ENCODE results near the gene SLC2A11. TPM values are rescaled to one million over a fixed set of nuclear protein-coding genes. Genes with fewer than 3 reads are reported as not detected.
"Not testable (repeated sequence)": the region's sequence is repeated elsewhere in the genome, so short reads cannot be mapped to it uniquely, and the experiment has no call there.

Gene SLC2A11
- total RNA-seq, 1 experiment from 2014 or later: 3.0 TPM

DNA sequence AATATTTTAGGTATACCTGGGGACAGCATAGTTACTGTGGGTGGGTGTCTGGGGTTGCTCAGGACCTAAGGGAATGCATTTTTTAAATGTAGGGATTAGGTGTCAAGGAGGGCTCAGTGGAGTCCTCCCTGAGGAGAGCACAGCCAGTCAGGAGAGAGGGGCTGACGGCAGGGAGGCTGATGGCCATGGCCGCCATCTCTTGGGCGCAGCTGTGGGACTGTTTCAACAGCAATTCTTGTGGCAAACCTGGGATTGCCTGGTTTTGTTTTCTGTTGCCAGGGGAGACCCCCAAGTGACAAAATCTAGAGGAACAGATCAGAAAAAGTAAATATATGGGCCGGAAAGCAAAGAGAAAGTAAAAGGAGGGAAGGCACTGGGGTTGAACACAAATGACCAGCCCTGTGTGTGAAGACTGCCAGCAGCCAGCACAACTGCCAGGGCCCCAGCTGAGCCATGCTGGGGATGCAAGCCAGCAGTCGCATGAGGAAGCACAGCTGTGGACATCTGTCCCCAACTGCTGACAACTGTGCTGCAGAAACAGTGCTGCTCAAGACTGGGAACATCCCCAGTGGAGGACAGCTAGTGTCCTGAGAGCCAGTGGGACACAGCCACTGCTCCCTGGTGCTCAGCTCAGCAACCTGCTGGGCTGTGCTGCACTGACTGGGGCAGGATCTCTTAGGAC, 47.0 kb downstream of the SLC2A11 start:
- Histone ChIP-seq H3K27me3 (replicated peaks) (no peaks in the 10 kb centered on the region), H3K4me3 (no peak overlapping the region), H3K4me1 (replicated peaks) (no peaks in the 10 kb centered on the region), H3K27ac (no peak overlapping the region), H3K9me3 (replicated peaks) (no peaks in the 10 kb centered on the region; the same call in 1 of the 2 replicates), H3K36me3 (0 out of 2 replicates have a peak, but pooled peaks cover 4% of the 10 kb centered on the region)
- DNase-seq (ENCODE audit: low read depth in 1 of 2, low spot score in 2 of 2): no peak

DNA sequence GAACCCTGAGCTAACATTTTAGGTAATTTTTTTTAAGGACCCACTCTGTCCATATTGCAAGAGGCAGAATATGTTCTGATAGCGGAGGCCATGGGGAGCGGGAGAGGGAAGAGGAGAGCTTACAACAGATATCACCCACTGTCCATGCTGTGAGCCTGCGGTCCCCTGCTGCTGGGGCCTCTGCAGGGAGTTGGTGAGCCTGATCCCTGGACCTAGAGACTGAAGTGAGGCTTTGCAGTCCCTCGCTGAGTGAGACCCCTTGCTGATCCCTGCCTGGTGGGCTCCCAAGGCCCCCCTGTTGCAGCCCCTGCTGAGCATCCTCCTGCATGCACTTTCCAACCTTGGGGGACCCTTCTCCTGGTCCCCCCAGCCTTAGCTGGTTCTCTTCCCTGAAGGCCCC, 49.0 kb downstream of the SLC2A11 start:
- H3K9me3 ChIP-seq (replicated peaks): no peaks in the 10 kb centered on the region
- H3K36me3 ChIP-seq: no peaks in the 10 kb centered on the region
- no peaks in the 10 kb centered on the region for H3K27me3 ChIP-seq (replicated peaks)
- H3K4me1 ChIP-seq (replicated peaks): no peaks in the 10 kb centered on the region
- no peak overlapping the region for H3K27ac ChIP-seq
- H3K4me3 ChIP-seq: no peak overlapping the region
- DNase-seq (ENCODE audit: low read depth in 1 of 2, low spot score in 2 of 2): no peak

DNA sequence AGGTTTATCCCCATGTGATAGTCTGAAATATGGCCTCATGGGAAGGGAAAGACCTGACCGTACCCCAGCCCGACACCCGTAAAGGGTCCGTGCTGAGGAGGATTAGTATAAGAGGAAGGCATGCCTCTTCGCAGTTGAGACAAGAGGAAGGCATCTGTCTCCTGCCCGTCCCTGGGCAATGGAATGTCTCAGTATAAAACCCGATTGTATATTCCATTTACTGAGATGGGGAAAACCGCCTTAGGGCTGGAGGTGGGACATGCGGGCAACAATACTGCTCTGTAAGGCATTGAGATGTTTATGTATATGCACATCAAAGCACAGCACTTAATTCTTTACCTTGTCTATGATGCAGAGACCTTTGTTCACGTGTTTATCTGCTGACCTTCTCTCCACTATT, 49.7 kb downstream of the SLC2A11 start:
- H3K27me3 ChIP-seq (replicated peaks); H3K4me3 ChIP-seq; H3K27ac ChIP-seq; H3K36me3 ChIP-seq; DNase-seq (ENCODE audit: low read depth in 1 of 2, low spot score in 2 of 2); H3K9me3 ChIP-seq (replicated peaks); H3K4me1 ChIP-seq (replicated peaks): not testable (repeated sequence)

DNA sequence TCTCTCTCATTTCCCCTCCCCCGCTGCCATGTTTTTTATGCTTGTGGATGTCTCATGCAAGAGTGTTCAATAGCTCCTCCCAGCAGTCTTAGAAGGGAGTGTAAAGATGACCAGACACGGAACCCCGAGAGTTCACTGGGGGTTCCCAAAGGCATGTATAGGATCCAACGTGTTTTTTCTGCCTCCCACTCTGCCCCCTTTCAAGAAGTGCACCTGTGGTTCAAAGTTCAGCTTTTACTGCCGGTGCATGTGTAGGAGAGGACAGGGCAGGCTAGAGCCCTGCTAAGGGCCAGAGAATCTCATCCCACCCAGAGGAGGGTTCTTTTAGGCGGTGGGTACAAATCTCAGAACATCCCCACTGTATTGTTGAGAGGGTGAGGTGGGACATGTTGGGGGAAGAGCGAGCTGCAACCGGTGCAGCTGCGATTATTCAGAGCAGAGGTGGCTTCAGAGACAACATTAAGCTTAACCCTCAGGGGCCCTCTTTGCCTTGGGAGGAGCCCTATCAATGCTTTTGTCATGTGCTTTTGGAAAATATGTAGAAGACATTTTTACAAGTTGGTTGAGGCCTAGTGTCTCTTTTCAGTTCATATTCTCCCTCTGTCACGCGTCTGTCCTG, 51.0 kb downstream of the SLC2A11 start:
- Histone ChIP-seq H3K27ac (no peak overlapping the region), H3K9me3 (replicated peaks) (no peaks in the 10 kb centered on the region), H3K4me1 (replicated peaks) (peaks cover 8% of the 10 kb centered on the region), H3K4me3 (no peak overlapping the region), H3K36me3 (no peaks in the 10 kb centered on the region), H3K27me3 (replicated peaks) (no peaks in the 10 kb centered on the region)
- no peak for DNase-seq (ENCODE audit: low read depth in 1 of 2, low spot score in 2 of 2)

DNA sequence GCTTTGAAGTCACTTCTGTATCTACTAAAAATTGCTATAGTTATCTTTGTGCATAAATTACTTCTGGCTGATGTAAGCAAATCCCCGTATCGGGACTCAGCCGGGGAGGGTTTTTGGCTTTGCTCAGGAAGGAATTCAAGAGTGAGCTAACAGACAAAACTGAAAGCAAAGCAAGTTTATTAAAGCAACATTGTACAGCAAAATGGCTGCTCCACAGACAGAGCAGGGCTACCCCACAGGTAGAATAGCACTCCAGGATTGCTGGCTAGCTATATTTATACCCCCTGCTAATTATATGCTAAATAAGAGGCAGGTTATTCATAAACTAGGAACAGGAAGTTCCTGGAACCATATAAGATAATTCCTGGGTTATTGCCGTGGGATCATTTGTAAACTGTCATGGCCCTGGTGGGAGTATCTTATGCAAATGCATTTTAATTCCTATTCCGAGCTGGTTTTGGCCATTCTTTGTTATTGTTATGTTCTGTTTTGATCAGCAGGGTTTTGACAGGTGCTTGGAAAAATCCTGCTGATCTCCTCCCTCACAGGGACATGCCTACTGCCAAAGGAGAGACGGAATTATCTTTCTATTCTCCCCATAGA, 51.7 kb downstream of the SLC2A11 start:
- Histone ChIP-seq H3K4me3 (no peak overlapping the region), H3K36me3 (no peaks in the 10 kb centered on the region), H3K27ac (no peak overlapping the region), H3K4me1 (replicated peaks) (peaks cover 12% of the 10 kb centered on the region), H3K27me3 (replicated peaks) (no peaks in the 10 kb centered on the region), H3K9me3 (replicated peaks) (no peaks in the 10 kb centered on the region)
- no peak for DNase-seq (ENCODE audit: low read depth in 1 of 2, low spot score in 2 of 2)

DNA sequence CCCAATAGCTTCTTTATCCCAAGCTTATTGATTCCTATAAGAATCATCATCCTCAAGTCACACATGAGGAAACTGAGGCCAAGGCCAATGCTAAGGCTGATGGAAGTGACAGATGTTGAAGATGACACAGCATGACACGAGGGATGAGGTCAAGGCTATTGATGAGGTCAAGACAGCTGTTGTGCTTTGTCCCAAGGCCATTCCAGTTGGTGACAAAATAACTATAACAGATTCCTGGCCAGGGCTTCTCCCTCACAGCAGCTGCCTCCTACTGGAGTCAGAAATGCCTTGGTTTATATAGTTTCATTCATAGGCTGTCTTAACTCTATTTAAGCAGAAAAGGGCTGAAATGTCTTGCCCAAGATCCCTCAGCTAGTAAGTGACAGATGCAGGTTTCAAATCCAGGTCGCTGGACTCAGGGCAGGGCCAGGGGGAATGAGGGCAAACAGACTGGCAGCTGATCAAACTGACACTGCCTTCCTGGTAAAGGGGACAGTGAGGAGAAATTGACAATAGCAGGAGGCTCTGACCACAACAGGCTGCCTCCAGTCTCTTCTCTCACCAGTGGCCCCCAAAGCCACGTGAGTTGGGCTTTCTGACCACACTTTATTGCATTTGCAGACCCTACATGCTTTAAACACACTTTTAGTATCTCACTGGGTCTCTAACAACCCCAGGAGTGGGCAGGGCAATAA, 53.0 kb downstream of the SLC2A11 start:
- H3K27ac ChIP-seq: no peak overlapping the region
- no peak overlapping the region for H3K4me3 ChIP-seq

DNA sequence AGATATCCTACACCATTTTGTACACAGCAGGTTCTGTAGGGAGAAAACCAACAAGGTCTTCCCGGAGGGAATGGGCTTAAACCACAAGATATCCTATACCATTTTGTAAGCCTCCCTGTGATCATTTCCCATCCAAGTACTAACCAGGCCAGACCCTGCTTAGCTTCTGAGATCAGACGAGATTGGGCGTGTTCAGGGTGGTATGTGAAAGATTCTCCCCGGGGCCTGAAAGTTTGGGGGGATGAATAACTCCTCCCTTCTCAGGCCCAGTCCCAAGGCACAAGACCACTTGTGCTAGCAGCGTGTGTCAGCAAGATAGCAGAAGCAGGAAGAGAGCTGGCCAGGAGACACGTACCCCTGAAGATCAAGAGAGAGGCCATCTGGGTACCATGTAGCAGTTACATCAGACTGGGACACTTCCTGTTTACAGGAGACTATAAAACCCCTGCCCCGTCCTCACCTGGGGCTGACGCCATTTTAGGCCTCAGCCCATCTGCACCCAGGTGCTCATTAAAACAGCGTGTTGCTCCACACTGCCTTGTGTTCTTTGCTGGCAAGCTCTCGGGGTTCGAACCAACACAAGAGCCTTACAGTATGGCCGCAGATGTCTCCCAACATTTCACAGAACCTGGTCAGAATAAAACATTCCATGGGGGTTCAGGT, 53.8 kb downstream of the SLC2A11 start:
- no peaks in the 10 kb centered on the region for H3K27me3 ChIP-seq (replicated peaks)
- H3K9me3 ChIP-seq (replicated peaks): no peaks in the 10 kb centered on the region
- no peaks in the 10 kb centered on the region for H3K36me3 ChIP-seq
- H3K4me1 ChIP-seq (replicated peaks): peaks cover 12% of the 10 kb centered on the region
- no peak overlapping the region for H3K4me3 ChIP-seq
- DNase-seq (ENCODE audit: low read depth in 1 of 2, low spot score in 2 of 2): no peak
- no peak overlapping the region for H3K27ac ChIP-seq

More for the DNA sequence above, 53.0 kb downstream of the SLC2A11 start:
- no peaks in the 10 kb centered on the region for H3K9me3 ChIP-seq (replicated peaks)
- no peaks in the 10 kb centered on the region for H3K27me3 ChIP-seq (replicated peaks)
- DNase-seq (ENCODE audit: low read depth in 1 of 2, low spot score in 2 of 2): no peak
- H3K4me1 ChIP-seq (replicated peaks): peaks cover 12% of the 10 kb centered on the region
- no peaks in the 10 kb centered on the region for H3K36me3 ChIP-seq

DNA sequence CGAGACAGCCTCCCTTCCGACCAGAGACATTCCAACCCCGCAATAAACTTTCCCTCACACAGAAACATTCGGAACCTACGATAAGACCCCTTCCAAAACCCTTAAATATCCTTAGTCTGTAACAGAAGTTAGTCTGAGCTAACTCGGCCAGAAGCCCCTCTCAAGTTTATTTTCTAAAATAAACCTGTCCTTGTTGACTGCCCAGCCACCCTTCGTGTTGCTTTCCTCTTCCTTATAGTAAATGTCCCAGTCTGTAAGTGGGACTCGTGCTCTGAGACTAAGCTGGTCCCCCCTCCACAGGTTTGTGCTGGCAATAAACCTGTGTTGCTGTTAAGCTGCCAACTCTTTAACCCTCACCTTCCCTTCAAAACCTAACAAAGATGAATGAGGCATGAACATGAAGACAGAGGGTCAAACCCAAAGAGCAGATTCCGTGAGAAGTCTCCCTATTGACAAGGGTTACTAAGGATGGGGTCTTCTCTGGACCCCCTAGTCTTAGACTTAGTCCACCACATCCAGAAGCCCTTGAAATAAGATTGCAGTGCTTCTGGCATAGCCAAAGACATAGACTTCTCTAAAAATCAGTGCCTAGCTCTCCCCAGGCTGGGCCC, 54.7 kb downstream of the SLC2A11 start:
- Histone ChIP-seq H3K4me1 (replicated peaks) (peaks cover 12% of the 10 kb centered on the region), H3K27ac (no peak overlapping the region), H3K9me3 (replicated peaks) (no peaks in the 10 kb centered on the region), H3K4me3 (no peak overlapping the region), H3K36me3 (no peaks in the 10 kb centered on the region), H3K27me3 (replicated peaks) (no peaks in the 10 kb centered on the region)
- no peak for DNase-seq (ENCODE audit: low read depth in 1 of 2, low spot score in 2 of 2)

DNA sequence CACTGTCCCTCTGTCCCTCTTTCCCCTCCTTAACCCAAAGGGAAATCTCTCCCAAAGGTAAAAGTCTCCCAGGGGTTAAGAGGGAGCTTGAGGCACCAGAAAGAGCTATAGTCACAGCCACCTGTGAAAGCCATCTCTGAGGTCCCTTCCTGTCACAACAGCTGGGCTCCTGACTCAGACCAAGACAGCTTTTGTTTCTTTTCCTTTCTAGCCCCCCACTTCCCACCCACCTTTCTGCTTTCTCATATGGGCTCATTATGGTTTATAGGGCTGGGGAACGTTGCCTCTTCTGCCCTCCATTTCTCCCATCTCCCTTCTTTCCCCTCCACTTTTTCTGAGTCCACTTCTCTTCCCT, 55.6 kb downstream of the SLC2A11 start:
- peak in 1 of 2 experiments; percentile 19 for DNase-seq (ENCODE audit: low read depth in 1 of 2, low spot score in 2 of 2)
- Histone ChIP-seq H3K36me3 (no peaks in the 10 kb centered on the region), H3K4me1 (replicated peaks) (peaks cover 12% of the 10 kb centered on the region), H3K9me3 (replicated peaks) (no peaks in the 10 kb centered on the region), H3K27me3 (replicated peaks) (no peaks in the 10 kb centered on the region), H3K4me3 (peak overlapping the region; percentile 38), H3K27ac (peak overlapping the region; percentile 66)

DNA sequence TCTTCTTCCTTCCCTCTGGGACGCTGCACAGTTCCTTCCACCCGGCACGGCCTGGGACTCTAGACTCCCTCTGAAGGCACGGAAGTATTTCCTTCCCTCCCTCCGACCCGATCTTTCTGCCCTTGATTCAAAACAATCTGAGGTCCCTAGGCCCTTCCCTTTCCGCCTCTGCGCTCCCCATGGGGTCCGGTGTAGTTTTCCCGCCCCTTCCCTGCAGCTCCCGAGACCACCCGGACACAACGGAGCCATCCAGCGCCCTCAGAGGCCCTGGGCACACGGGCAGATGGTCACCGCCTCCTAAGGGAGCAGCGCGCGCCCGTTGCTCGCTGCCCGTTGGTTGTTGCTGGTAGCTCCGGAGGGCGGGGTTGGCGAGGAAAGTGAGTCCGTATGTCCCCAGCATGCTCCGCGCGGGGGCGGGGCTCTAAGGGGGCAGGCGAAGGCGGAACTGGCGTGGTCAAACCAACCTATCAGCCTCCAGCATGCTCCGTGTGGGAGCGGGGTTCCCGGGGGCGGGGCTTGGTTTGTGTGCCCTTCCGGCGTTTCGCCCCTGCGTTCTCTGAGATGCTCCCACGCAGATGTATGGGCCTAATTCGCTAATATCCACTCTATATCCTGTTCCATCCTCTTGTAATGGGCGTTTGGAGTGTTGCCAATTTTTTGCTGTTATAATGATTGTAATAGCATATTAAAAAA, 56.1 kb downstream of the SLC2A11 start:
- Histone ChIP-seq H3K27me3 (replicated peaks) (no peaks in the 10 kb centered on the region), H3K4me1 (replicated peaks) (peaks cover 12% of the 10 kb centered on the region), H3K9me3 (replicated peaks) (no peaks in the 10 kb centered on the region), H3K27ac (peak overlapping the region; percentile 66), H3K4me3 (peak overlapping the region; percentile 38), H3K36me3 (no peaks in the 10 kb centered on the region)
- DNase-seq (ENCODE audit: low read depth in 1 of 2, low spot score in 2 of 2): peak; percentile 97 to 100

DNA sequence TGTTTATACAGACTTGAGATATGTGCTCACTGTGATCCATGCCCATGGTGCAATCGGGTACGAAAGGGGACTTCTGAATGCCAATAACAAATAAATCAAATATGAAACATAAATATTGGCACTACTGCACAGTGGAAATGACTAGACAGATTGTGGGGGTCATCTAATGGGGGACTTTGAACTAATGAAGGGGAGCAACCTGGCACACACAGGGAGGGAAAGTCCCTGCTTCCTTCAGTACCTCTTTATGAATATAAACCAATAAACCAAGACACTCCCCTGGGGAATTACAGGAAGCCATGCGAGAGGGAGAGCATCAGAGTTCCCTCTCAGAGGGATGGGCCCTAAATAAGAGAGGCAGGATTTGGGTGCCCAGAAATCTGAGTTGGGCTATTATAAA, 57.6 kb downstream of the SLC2A11 start:
- Histone ChIP-seq H3K36me3 (peaks cover 2% of the 10 kb centered on the region), H3K27ac (no peak overlapping the region), H3K27me3 (replicated peaks) (no peaks in the 10 kb centered on the region), H3K9me3 (replicated peaks) (no peaks in the 10 kb centered on the region), H3K4me1 (replicated peaks) (peaks cover 22% of the 10 kb centered on the region), H3K4me3 (no peak overlapping the region)
- no peak for DNase-seq (ENCODE audit: low read depth in 1 of 2, low spot score in 2 of 2)

DNA sequence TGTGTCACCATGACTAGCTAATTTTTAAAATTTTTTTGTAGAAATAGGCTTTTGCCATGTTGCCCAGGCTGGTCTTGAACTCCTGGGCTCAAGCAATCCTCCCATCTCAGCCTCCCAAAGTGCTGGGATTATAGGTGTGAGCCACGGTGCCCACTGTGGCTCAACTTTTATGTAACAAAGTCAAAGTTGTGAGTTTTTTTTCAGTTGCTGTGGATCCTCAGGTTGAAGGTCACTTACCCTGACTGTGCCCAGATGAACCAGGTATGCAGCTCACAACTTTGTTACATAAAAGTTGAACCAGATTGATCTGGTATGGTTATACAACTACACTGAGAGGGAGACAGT, 62.6 kb downstream of the SLC2A11 start:
- H3K27me3 ChIP-seq (replicated peaks); H3K4me3 ChIP-seq; H3K9me3 ChIP-seq (replicated peaks); DNase-seq (ENCODE audit: low read depth in 1 of 2, low spot score in 2 of 2): not testable (repeated sequence)
- H3K4me1 ChIP-seq (replicated peaks): peaks cover 26% of the 10 kb centered on the region
- peak overlapping the region; percentile 64 for H3K27ac ChIP-seq
- H3K36me3 ChIP-seq: peaks cover 30% of the 10 kb centered on the region

Data from SJSA1 (cell line).